GM19099 (cell line): ENCODE results near the gene RNF227.

Experiments
- POLR2A ChIP-seq: IDR thresholded peaks from 3 replicates; pipeline ENCODE4 v1.6.1; 2011; ENCODE audit warnings: low read depth; ENCODE audit not compliant: insufficient read length; ENCODE audit errors: extremely low read depth

RNF227 gene

GRCh38 chr17:7884581-7885366 is 31.3 kb downstream of the RNF227 start:
- TF ChIP-seq POLR2A, result peak; percentile 17

- TF ChIP-seq POLR2A, result no peak
These were observed 32.2 kb downstream of the RNF227 start for GRCh38 chr17:7883781-7884386.

- no peak for TF ChIP-seq POLR2A
These were observed 33.5 kb downstream of the RNF227 start for GRCh38 chr17:7882629-7883028.

- peak; percentile 17 for TF ChIP-seq POLR2A
These were observed 34.0 kb downstream of the RNF227 start for GRCh38 chr17:7882068-7882467.

GRCh38 chr17:7881276-7882054 is 34.6 kb downstream of the RNF227 start:
- TF ChIP-seq POLR2A, result no peak

- TF ChIP-seq POLR2A, result peak; percentile 38
These were observed 35.8 kb downstream of the RNF227 start for GRCh38 chr17:7880076-7880868.

GRCh38 chr17:7878234-7878633 is 37.9 kb downstream of the RNF227 start:
- TF ChIP-seq POLR2A, result no peak

- TF ChIP-seq POLR2A, result no peak
These were observed 40.2 kb downstream of the RNF227 start for GRCh38 chr17:7875804-7876370.

GRCh38 chr17:7873051-7873450 is 43.0 kb downstream of the RNF227 start:
- TF ChIP-seq POLR2A, result no peak

- no peak for TF ChIP-seq POLR2A
These were observed 48.2 kb downstream of the RNF227 start for GRCh38 chr17:7867881-7868329.

- TF ChIP-seq POLR2A, result no peak
These were observed 51.0 kb downstream of the RNF227 start for GRCh38 chr17:7864995-7865650.
